ENCODE measurements around the gene CRHR1.
A peak's percentile ranks its signal among the peaks of the same experiment; 100 is the strongest.
"Not testable (repeated sequence)": the region's sequence is repeated elsewhere in the genome, so short reads cannot be mapped to it uniquely, and the experiment has no call there.

CRHR1 gene

GRCh38 chr17:45784293-45784740, at the start of gene CRHR1:
Gene CRHR1, plus strand, starts transcription at chr17:45784320. Its CDS starts 225 bp downstream, at chr17:45784545.
- no peak for DNase-seq

GRCh38 chr17:45734598-45734997, 49.5 kb upstream of the CRHR1 start:
- DNase-seq: no peak

GRCh38 chr17:45735488-45735887, 48.6 kb upstream of the CRHR1 start:
- no peak for DNase-seq

GRCh38 chr17:45739786-45740185, 44.3 kb upstream of the CRHR1 start:
- DNase-seq: peak; percentile 79

DNA sequence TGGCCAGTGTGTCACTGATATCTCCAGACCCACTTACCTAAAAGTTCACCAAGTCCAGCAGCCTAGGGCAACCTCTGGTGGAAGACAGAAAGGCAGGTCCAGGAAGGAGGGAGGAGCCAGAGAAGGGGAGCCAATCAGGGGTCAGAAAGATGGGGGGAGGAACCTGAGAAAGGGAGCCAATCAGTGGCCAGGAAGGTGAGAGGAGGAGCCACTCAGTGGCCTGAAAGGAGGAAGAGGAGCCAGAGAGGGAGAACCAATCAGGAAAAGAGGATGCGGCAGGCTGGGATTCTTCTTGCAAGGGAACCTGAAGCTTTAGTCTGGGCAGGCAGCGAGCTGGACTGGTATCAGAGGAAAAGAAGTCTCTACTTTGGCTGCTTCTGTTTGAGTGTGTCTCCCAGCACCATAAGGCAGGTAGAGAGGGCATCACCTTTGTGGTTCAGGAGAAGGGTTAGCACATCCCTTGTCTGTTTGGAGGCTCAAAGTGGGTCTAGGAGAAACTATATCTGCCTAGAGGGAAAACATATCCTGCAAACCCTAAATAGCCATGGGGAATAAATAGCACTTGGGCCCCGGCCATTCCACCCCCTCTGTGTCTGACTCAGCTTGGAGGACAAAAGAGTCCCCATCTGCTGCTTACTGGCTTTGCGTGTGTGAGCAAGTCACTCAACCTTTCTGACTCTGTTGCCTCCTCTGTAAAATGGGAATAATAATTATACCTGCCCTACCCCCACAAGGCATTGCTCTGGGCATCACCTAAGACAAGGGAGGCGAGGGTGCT, 43.4 kb upstream of the CRHR1 start:
- DNase-seq: peak; percentile 66

DNA sequence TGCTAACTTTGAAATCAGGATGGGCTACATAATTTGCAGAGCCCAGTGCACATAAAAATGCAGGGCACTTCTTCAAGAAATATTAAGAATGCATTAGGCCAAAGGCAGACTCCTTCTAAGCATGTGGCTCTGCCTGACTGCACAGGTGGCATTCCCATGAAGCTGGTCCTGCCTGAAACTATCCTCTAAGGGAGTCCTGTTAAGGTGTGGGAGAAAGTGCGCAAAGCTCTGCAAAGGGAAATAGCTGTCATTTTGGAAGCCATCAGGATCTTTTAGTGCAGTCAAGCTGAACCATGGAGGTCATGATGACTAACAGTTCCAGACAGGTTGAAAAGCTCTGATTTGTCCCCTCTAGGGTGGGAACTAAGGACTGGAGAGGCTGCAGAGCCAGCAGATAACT, 41.9 kb upstream of the CRHR1 start:
- no peak for DNase-seq

DNA sequence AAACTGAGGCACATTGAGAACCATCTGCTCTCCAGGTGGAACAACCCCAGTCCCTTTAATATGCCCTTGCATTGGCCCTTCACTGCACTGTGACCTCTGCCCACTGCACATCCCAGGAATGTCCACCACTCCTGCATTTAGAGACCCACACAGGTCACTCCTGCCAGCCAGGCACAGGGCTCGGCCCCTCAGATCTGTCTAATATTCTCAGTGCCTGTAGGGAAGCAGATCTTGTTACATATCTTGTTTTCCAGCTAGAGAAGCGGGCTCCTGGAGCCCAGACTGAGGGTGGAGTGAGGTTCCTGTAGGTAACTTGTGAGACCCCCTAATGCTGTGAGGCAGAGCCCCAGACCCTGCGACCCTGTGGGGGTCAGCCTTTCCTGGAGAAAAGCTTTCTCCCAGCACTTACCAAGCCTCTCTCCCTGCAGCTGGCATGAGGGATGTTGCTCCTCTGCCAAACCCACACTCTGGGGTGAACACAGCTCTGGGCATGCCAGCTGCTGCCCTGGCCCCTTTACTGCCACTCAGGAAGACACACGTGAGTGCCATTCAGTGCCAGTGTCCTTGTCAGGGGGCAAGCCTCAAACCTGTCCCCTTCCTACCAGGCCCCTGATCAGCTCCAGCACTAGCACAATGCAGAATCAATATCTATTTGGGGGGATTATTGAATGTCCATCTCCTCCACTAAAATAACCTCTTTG, 40.3 kb upstream of the CRHR1 start:
- DNase-seq: no peak

- DNase-seq: not testable (repeated sequence)
These were observed 39.3 kb upstream of the CRHR1 start for GRCh38 chr17:45744826-45745225.

- DNase-seq: no peak
These were observed 38.3 kb upstream of the CRHR1 start for GRCh38 chr17:45745601-45746494.

DNA sequence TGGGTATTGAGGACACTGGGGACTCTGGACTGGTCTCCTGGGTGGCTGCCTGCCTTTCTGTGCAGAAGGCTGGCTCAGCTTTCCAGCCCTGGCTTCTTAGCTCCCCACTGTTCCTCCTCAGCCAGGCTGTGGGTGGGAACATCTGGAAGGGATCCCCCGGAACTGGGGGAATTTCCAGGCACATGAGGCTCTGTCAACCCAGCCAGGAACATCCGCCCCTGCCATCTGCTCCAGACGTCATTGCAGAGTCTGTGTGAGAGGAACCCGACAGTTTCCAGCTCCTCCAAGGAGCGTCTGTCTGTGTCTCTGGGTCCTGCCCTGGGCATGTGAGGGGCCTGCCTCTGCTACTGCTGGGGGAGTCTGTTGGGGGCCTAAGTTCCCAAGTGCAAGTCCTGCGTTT, 36.2 kb upstream of the CRHR1 start:
- no peak for DNase-seq

DNA sequence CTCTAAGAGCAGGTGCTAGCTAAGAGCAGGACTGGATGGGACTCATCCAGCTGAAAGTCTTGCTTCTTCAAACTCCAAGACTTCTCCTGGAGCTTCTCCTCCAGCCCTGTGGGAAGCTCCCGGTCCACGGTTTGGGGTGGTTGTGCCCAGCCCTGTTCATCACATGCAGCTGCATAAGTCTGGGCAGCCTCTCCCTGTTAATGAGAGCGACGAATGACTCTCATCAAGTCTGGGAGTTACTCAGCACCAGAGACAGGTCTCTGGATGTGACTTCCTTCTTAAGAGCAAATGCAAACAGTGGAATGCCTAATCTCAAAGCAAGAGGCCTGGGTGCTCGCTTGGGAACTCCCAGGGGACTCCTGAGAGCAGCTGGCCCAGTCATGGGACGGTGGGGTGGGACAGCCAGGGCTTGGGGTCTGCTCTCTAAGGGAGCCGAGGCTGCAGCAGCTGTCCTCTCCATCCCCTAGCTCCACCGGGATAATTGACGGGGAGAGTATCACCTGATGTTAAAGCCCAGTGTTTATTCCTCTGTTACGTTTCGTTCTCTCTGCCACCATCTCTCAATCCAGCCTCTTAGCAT, 35.3 kb upstream of the CRHR1 start:
- no peak for DNase-seq

- no peak for DNase-seq
These were observed 34.2 kb upstream of the CRHR1 start for GRCh38 chr17:45749831-45750335.

DNA sequence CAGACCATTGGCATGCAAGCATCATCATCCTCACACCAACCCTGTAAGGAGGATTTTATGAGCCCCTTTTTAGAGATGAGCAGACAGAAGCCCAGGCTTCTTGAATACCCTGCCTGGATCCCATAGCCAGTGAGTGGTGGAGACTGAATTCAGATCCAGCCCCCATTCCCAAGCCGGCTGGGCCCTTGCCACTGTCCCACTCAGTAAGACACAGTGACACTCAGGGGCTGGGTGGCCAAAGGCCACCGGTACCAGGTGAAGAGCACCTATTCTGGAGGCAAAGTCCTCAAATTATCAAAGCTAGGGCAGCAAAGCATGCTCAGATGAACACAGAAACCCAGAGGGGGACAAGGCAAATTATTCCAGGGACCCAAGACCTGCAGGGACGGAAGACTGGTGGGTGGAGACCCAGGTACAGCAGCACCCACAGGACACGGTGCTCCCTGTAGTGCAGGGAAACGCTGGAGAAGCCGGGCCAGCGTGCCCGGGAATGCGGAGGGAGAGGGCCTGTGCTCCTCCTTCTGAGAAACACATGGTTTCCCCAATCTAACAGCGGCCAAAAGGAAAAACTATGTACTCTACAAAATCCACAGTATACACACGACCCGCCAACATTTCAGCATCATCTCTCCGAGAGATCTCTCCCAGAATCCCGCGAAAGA, 33.2 kb upstream of the CRHR1 start:
- no peak for DNase-seq

- no peak for DNase-seq
These were observed 32.7 kb upstream of the CRHR1 start for GRCh38 chr17:45751466-45751865.

GRCh38 chr17:45752246-45752645, 31.9 kb upstream of the CRHR1 start:
- DNase-seq: no peak

GRCh38 chr17:45753645-45754225, 30.4 kb upstream of the CRHR1 start:
- no peak for DNase-seq

DNA sequence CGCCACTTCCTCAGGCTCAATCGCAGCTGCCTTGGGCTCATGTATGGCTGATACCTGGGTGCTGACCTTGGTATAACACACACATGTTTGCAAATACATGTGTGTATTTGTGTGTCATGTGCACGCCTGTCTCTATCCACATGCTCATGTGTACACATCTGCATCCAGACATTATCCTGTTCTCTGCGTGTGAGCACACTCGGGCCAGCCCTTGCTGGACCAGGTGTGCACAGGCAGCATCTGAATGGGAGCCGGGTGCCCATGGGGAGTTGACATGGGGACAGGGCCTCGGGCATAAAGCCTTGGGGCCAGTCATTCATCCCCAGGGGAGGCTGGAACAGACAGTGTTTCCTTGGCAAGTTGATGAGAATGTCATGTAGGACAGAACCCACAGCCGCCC, 29.1 kb upstream of the CRHR1 start:
- DNase-seq: no peak

- no peak for DNase-seq
These were observed 27.7 kb upstream of the CRHR1 start for GRCh38 chr17:45756266-45756991.

GRCh38 chr17:45757431-45758218, 26.5 kb upstream of the CRHR1 start:
- DNase-seq: no peak

DNA sequence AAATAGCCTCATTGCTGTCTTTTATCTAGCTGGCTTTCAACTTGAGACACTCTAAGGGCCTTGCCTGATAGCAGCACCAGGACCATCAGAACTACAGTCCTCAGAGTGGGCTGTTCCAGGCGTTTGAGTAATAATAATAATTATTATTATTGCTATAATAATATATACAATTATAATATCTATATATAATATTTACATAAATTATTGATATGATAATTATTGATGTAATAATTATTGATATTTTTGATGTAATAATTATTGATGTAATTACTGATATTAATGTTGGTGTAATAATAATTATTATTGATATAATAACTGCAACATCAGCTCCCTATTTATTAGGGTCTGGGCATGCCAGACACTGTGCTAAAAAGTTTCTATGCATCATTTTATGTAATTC, 25.6 kb upstream of the CRHR1 start:
- DNase-seq: no peak

All from NCI-H2107 (cell line).